Caco-2 (cell line): ENCODE data around the gene LMO2. TPM values are rescaled to one million over a fixed set of nuclear protein-coding genes. Genes with fewer than 3 reads are reported as not detected.

ENCODE experiments used
- BruUV-seq: library from RNA; stranded (reverse); fragments of 400-500 nt; replicated peaks from 2 replicates; lab custom pipeline; 2021; lab: Mats Ljungman, UMichigan
- CTCF ChIA-PET: fragments of 300-600 bp; sonication (Branson Sonifier 250); formaldehyde crosslinking; loops from one replicate; lab custom pipeline; 2022; ENCODE audit warnings: antibody characterized with exemption; lab: Charles Lee
- POLR2A ChIA-PET: fragments of 300-600 bp; sonication (Branson Sonifier 250); formaldehyde crosslinking; loops from one replicate; lab custom pipeline; 2022; ENCODE audit warnings: antibody characterized with exemption; lab: Charles Lee
- DNase-seq, 2 experiments: peaks; one replicate each; pipeline versions ENCODE4 v3.0.0 to v3.0.0-alpha.2; 2020 to 2022
- H3K27me3 ChIP-seq: replicated peaks from 2 replicates; pipeline ENCODE4 v1.6.0; 2011; ENCODE audit warnings: low read length; ENCODE audit not compliant: control insufficient read depth, insufficient read depth
- H3K36me3 ChIP-seq: 2 replicates; pipeline ENCODE4 v1.5.1; 2011; ENCODE audit warnings: low read length; ENCODE audit not compliant: control insufficient read depth, insufficient read depth
- H3K4me1 ChIP-seq: fragments of 250-450 bp; sonication (Bioruptor Pico); 2 replicates; pipeline ENCODE4 v1.5.1; 2020; ENCODE audit warnings: mild to moderate bottlenecking
- H3K4me3 ChIP-seq: 2 replicates; pipeline ENCODE4 v1.5.1; 2011; ENCODE audit warnings: low read depth, mild to moderate bottlenecking, control low read depth, low read length
- H3K9me3 ChIP-seq: fragments of 250-450 bp; sonication (Bioruptor Pico); 2 replicates; pipeline ENCODE4 v1.5.1; 2020; ENCODE audit warnings: mild to moderate bottlenecking, moderate library complexity
- H3K27ac Mint-ChIP-seq: one replicate; pipeline ENCODE4 v1.8.0; 2022; ENCODE audit warnings: mixed read lengths; ENCODE audit not compliant: unreplicated experiment
- H3K27me3 Mint-ChIP-seq: one replicate; pipeline ENCODE4 v1.8.0; 2022; ENCODE audit warnings: mixed read lengths; ENCODE audit not compliant: insufficient read depth, unreplicated experiment
- H3K36me3 Mint-ChIP-seq: one replicate; pipeline ENCODE4 v1.8.0; 2022; ENCODE audit warnings: mild to moderate bottlenecking, mixed read lengths; ENCODE audit not compliant: insufficient read depth, unreplicated experiment
- H3K4me1 Mint-ChIP-seq: one replicate; pipeline ENCODE4 v1.8.0; 2022; ENCODE audit warnings: low read depth, mixed read lengths; ENCODE audit not compliant: unreplicated experiment
- H3K4me3 Mint-ChIP-seq: one replicate; pipeline ENCODE4 v1.8.0; 2022; ENCODE audit warnings: mild to moderate bottlenecking, moderate library complexity, mixed read lengths; ENCODE audit not compliant: unreplicated experiment
- H3K9me3 Mint-ChIP-seq: one replicate; pipeline ENCODE4 v1.8.0; 2022; ENCODE audit warnings: mixed read lengths; ENCODE audit not compliant: unreplicated experiment
- CTCF ChIP-seq, 2 experiments: fragments of 200-600 bp in 1 of 2; IDR thresholded peaks; 1 replicate in 1 of 2; 2 replicates in 1 of 2; pipeline versions ENCODE4 v1.5.1 to v1.8.0; 2011 to 2022; ENCODE audit warnings: antibody characterized with exemption in 1 of 2, control low read depth in 1 of 2, inconsistent platforms in 1 of 2, low read depth in 1 of 2, low read length in 1 of 2, mild to moderate bottlenecking in 1 of 2, moderate library complexity in 1 of 2; ENCODE audit not compliant: insufficient read depth in 1 of 2, severe bottlenecking in 1 of 2, unreplicated experiment in 1 of 2
- intact Hi-C: fragments of 100-400 bp; cut with micrococcal nuclease; formaldehyde crosslinking; loops from one replicate; pipeline ENCODE4 v1.10.0; 2022; ENCODE audit not compliant: unreplicated experiment
- total RNA-seq: library from RNA; stranded (reverse); gene quantifications from 2 replicates; pipeline ENCODE4 v1.2.3, GENCODE V29; 2022

The LMO2 gene
- total RNA-seq, 1 experiment from 2014 or later, result 0.29 TPM

- H3K9me3 Mint-ChIP-seq, result no peaks in the 10 kb centered on the region
- BruUV-seq, result no TSS peak
- Histone ChIP-seq H3K4me3 (no peak overlapping the region), H3K36me3 (no peaks in the 10 kb centered on the region), H3K4me1 (no peaks in the 10 kb centered on the region), H3K27me3 (peaks cover 5% of the 10 kb centered on the region; the same call in 1 of the 2 replicates), H3K9me3 (no peaks in the 10 kb centered on the region)
- H3K4me3 Mint-ChIP-seq, result no peak overlapping the region
- DNase-seq, result no peak
- H3K36me3 Mint-ChIP-seq, result no peaks in the 10 kb centered on the region
- no peak overlapping the region for H3K27ac Mint-ChIP-seq
- intact Hi-C loops, result no loop called here
- ChIA-PET POLR2A (no interaction called here), CTCF (interaction anchor here (0.7 to 1.2 kb wide), 2 partner anchors 11 to 115 kb away, joined by 3 read pairs; no protein-coding TSS in a partner anchor)
- H3K27me3 Mint-ChIP-seq, result peaks cover 21% of the 10 kb centered on the region
- TF ChIP-seq CTCF (IDR thresholded peaks at IDR 0.05; ENCODE audit: insufficient read depth in 1 of 2, low read depth in 1 of 2, low read length in 1 of 2, severe bottlenecking in 1 of 2, unreplicated experiment in 1 of 2), result no peak
- no peaks in the 10 kb centered on the region for H3K4me1 Mint-ChIP-seq
These were observed 72.4 kb downstream of the LMO2 start for GRCh38 chr11:33819278-33820035.

Other genes starting within 250 kb of the LMO2 start
- gene C11orf91, start 191.2 kb downstream of the LMO2 start, total RNA-seq, result not detected in 2 replicates
- 149 and 152 TPM in 2 replicates for gene CD59, start 155.7 kb downstream of the LMO2 start, total RNA-seq
- gene FBXO3, start 117.6 kb downstream of the LMO2 start, total RNA-seq, result 27.4 and 29.6 TPM in 2 replicates
- gene CAPRIN1, start 159.7 kb upstream of the LMO2 start, total RNA-seq, result 217 and 224 TPM in 2 replicates
- 91.4 and 101 TPM in 2 replicates for gene NAT10, start 213.6 kb upstream of the LMO2 start, total RNA-seq